Epidermal melanocyte (primary cell): Measurements from ENCODE around the gene LPCAT1.
A peak's percentile ranks its signal among the peaks of the same experiment; 100 is the strongest.
"Not testable (repeated sequence)": the region's sequence is repeated elsewhere in the genome, so short reads cannot be mapped to it uniquely, and the experiment has no call there.

Experiments used
- DNase-seq: peaks from one replicate; pipeline ENCODE4 v3.0.0; 2011; ENCODE audit warnings: low spot score; ENCODE audit not compliant: insufficient read length

Gene LPCAT1

GRCh38 chr5:1522601-1523479 lies 920 bp downstream of the LPCAT1 start:
- no peak for DNase-seq

GRCh38 chr5:1521671-1522600 lies 1.8 kb downstream of the LPCAT1 start:
- no peak for DNase-seq

- DNase-seq, result no peak
These were observed 2.8 kb downstream of the LPCAT1 start for GRCh38 chr5:1520791-1521453.

GRCh38 chr5:1519631-1520210 lies 4.0 kb downstream of the LPCAT1 start:
- no peak for DNase-seq

- no peak for DNase-seq
These were observed 5.9 kb downstream of the LPCAT1 start for GRCh38 chr5:1517838-1518237.

- no peak for DNase-seq
These were observed 6.9 kb downstream of the LPCAT1 start for GRCh38 chr5:1516615-1517601.

- DNase-seq, result no peak
These were observed 7.7 kb downstream of the LPCAT1 start for GRCh38 chr5:1515921-1516571.

- no peak for DNase-seq
These were observed 8.3 kb downstream of the LPCAT1 start for GRCh38 chr5:1515311-1515920.

- not testable (repeated sequence) for DNase-seq
These were observed 8.9 kb downstream of the LPCAT1 start for GRCh38 chr5:1514819-1515310.

GRCh38 chr5:1514027-1514818 lies 9.5 kb downstream of the LPCAT1 start:
- DNase-seq, result peak; percentile 1

GRCh38 chr5:1513326-1514026 lies 10.3 kb downstream of the LPCAT1 start:
- no peak for DNase-seq

- DNase-seq, result peak; percentile 15
These were observed 11.0 kb downstream of the LPCAT1 start for GRCh38 chr5:1512541-1513291.

- DNase-seq, result no peak
These were observed 11.9 kb downstream of the LPCAT1 start for GRCh38 chr5:1511651-1512540.

- DNase-seq, result no peak
These were observed 12.7 kb downstream of the LPCAT1 start for GRCh38 chr5:1511048-1511447.

GRCh38 chr5:1510631-1511030 lies 13.1 kb downstream of the LPCAT1 start:
- DNase-seq, result no peak

GRCh38 chr5:1510151-1510561 lies 13.6 kb downstream of the LPCAT1 start:
- DNase-seq, result no peak
